ENCODE data around the gene BOK. TPM values are rescaled to one million over a fixed set of nuclear protein-coding genes. Genes with fewer than 3 reads are reported as not detected.

Gene BOK
- total and polyA plus RNA-seq, 4 donors, result 11.3 to 82.1 (median 44.0) TPM

DNA sequence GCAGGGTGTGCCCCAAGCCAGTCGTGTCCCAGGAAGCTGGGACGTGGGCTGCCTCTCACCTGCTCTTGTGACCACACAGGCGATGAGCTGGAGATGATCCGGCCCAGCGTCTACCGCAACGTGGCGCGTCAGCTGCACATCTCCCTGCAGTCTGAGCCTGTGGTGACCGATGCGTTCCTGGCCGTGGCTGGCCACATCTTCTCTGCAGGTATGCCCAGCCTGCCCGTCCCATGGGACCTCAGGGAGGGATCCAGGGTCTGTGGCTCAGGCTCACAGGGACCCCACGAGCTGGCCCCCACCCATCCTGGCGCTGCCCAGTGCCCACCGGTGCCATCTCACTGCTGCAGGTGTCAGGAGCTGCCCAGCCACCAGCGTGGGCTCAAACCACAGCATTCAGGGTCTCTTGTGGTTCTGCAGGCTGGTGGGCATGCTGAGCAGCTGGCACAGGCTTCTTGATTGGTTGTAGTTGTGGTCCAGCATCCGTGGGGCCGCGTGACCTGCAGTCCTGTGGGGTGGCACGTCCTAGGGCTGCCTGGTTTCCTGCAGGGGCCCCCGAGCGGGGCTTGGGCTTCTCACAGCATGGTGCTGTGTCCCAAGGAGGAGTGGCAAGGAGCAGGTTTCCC is 3.8 kb downstream of the BOK start:
- peaks cover 10 to 50% (median 30%) of the 10 kb centered on the region in 4 donors for H3K4me1 ChIP-seq (ENCODE audit: control insufficient read depth in 4 of 4, insufficient read depth in 4 of 4, low read length in 3 of 4)
- peaks cover 1 to 11% (median 3%) of the 10 kb centered on the region in 4 donors for H3K36me3 ChIP-seq (ENCODE audit: control insufficient read depth in 4 of 4, insufficient read depth in 3 of 4, low read depth in 1 of 4, low read length in 3 of 4)
- no peak overlapping the region for H3K4me3 ChIP-seq (ENCODE audit: low read depth in 1 of 3, low read length in 3 of 3)
- WGBS, result 84% methylated on average over 23 of the region's 23 CpGs
- TF ChIP-seq JUND (IDR thresholded peaks at IDR 0.05) (no peak), FOXA2 (IDR thresholded peaks at IDR 0.05) (no peak), TAF1 (conservative IDR thresholded peaks at IDR 0.05) (no peak), RXRA (IDR thresholded peaks at IDR 0.05) (no peak), YY1 (IDR thresholded peaks at IDR 0.05) (no peak), RAD21 (IDR thresholded peaks at IDR 0.05) (no peak)
- TF ChIP-seq, protein P1, sequence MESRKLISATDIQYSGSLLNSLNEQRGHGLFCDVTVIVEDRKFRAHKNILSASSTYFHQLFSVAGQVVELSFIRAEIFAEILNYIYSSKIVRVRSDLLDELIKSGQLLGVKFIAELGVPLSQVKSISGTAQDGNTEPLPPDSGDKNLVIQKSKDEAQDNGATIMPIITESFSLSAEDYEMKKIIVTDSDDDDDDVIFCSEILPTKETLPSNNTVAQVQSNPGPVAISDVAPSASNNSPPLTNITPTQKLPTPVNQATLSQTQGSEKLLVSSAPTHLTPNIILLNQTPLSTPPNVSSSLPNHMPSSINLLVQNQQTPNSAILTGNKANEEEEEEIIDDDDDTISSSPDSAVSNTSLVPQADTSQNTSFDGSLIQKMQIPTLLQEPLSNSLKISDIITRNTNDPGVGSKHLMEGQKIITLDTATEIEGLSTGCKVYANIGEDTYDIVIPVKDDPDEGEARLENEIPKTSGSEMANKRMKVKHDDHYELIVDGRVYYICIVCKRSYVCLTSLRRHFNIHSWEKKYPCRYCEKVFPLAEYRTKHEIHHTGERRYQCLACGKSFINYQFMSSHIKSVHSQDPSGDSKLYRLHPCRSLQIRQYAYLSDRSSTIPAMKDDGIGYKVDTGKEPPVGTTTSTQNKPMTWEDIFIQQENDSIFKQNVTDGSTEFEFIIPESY (IDR thresholded peaks at IDR 0.05), result no peak
- TF ChIP-seq, protein P2, sequence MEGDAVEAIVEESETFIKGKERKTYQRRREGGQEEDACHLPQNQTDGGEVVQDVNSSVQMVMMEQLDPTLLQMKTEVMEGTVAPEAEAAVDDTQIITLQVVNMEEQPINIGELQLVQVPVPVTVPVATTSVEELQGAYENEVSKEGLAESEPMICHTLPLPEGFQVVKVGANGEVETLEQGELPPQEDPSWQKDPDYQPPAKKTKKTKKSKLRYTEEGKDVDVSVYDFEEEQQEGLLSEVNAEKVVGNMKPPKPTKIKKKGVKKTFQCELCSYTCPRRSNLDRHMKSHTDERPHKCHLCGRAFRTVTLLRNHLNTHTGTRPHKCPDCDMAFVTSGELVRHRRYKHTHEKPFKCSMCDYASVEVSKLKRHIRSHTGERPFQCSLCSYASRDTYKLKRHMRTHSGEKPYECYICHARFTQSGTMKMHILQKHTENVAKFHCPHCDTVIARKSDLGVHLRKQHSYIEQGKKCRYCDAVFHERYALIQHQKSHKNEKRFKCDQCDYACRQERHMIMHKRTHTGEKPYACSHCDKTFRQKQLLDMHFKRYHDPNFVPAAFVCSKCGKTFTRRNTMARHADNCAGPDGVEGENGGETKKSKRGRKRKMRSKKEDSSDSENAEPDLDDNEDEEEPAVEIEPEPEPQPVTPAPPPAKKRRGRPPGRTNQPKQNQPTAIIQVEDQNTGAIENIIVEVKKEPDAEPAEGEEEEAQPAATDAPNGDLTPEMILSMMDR (IDR thresholded peaks at IDR 0.05; ENCODE audit: low read depth, low read length, missing input control), result no peak
- no peak overlapping the region for H3K9ac ChIP-seq (ENCODE audit: low read depth in 1 of 2, low read length in 2 of 2)
- H3K27ac ChIP-seq (ENCODE audit: low read depth in 1 of 2, low read length in 2 of 2), result peak overlapping the region in 1 of 2 donors; percentile 63
- no peaks in the 10 kb centered on the region for H3K9me3 ChIP-seq (ENCODE audit: control insufficient read depth in 4 of 4, low read length in 3 of 4)
- no peaks in the 10 kb centered on the region for H3K27me3 ChIP-seq (ENCODE audit: control insufficient read depth in 4 of 4, insufficient read depth in 4 of 4, low read length in 3 of 4)
- no peak for DNase-seq (ENCODE audit: low spot score)

DNA sequence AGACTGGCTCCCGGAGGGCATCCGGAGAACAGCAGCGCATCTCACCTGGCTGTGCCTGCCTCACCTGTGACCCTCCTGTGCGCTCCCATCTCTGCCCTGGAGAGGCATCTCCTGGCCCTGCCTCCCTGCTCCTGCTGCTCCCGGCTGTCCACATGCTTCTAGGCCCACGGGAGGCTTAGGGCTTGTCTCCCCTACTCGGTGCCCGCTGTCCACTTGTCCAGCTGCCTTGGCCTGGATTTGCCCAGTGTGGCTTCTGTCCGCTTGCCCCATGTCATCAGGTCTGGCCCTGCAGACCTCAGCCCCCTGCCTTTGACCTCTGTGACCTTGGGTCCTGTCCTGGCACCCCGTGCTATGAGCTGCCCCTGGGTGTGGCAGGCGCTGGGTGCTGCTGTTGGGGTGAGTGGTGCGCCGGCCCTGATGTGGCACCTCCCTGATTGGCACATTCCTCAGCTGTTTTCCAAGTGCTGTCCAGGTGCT is 4.5 kb downstream of the BOK start:
- Histone ChIP-seq H3K27me3 (ENCODE audit: control insufficient read depth in 4 of 4, insufficient read depth in 4 of 4, low read length in 3 of 4) (no peaks in the 10 kb centered on the region), H3K36me3 (ENCODE audit: control insufficient read depth in 4 of 4, insufficient read depth in 3 of 4, low read depth in 1 of 4, low read length in 3 of 4) (peaks cover 2 to 11% (median 5%) of the 10 kb centered on the region in 4 donors), H3K27ac (ENCODE audit: low read depth in 1 of 2, low read length in 2 of 2) (peak overlapping the region in 1 of 2 donors; percentile 33), H3K4me1 (ENCODE audit: control insufficient read depth in 4 of 4, insufficient read depth in 4 of 4, low read length in 3 of 4) (peaks cover 6 to 47% (median 28%) of the 10 kb centered on the region in 4 donors), H3K4me3 (ENCODE audit: low read depth in 1 of 3, low read length in 3 of 3) (no peak overlapping the region), H3K9ac (ENCODE audit: low read depth in 1 of 2, low read length in 2 of 2) (no peak overlapping the region), H3K9me3 (ENCODE audit: control insufficient read depth in 4 of 4, low read length in 3 of 4) (no peaks in the 10 kb centered on the region)
- DNase-seq (ENCODE audit: low spot score), result no peak
- TF ChIP-seq, protein P3, sequence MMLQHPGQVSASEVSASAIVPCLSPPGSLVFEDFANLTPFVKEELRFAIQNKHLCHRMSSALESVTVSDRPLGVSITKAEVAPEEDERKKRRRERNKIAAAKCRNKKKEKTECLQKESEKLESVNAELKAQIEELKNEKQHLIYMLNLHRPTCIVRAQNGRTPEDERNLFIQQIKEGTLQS (IDR thresholded peaks at IDR 0.05), result no peak
- TF ChIP-seq RXRA (IDR thresholded peaks at IDR 0.05) (no peak), RAD21 (IDR thresholded peaks at IDR 0.05) (no peak), HNF4A (conservative IDR thresholded peaks at IDR 0.05) (no peak), SP1 (IDR thresholded peaks at IDR 0.05) (no peak), TAF1 (conservative IDR thresholded peaks at IDR 0.05) (no peak), GABPA (IDR thresholded peaks at IDR 0.05 in 1 of 2, conservative IDR thresholded peaks at IDR 0.05 in 1 of 2) (no peak), FOXA1 (IDR thresholded peaks at IDR 0.05) (no peak)
- TF ChIP-seq, protein P4, sequence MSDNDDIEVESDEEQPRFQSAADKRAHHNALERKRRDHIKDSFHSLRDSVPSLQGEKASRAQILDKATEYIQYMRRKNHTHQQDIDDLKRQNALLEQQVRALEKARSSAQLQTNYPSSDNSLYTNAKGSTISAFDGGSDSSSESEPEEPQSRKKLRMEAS (IDR thresholded peaks at IDR 0.05), result no peak
- WGBS, result 82% methylated on average over 13 of the region's 13 CpGs

All from liver (tissue), 9 donors.